GM12875 (cell line): ENCODE results near the gene HRH3.

Experiments
- H3K4me3 ChIP-seq: one replicate; pipeline ENCODE4 v1.5.1; 2011; ENCODE audit warnings: low read depth, low read length, control low read depth
- TF ChIP-seq, protein P1 (sequence below): IDR thresholded peaks from 2 replicates; pipeline ENCODE4 v1.5.1; 2011; ENCODE audit warnings: low read depth, mild to moderate bottlenecking, control low read depth, inconsistent platforms, low read length, moderate library complexity, borderline replicate concordance; ENCODE audit not compliant: insufficient read depth

HRH3 gene

GRCh38 chr20:62253398-62253797, 33.3 kb upstream of the HRH3 start:
- no peak overlapping the region for H3K4me3 ChIP-seq
- TF ChIP-seq, protein P1, sequence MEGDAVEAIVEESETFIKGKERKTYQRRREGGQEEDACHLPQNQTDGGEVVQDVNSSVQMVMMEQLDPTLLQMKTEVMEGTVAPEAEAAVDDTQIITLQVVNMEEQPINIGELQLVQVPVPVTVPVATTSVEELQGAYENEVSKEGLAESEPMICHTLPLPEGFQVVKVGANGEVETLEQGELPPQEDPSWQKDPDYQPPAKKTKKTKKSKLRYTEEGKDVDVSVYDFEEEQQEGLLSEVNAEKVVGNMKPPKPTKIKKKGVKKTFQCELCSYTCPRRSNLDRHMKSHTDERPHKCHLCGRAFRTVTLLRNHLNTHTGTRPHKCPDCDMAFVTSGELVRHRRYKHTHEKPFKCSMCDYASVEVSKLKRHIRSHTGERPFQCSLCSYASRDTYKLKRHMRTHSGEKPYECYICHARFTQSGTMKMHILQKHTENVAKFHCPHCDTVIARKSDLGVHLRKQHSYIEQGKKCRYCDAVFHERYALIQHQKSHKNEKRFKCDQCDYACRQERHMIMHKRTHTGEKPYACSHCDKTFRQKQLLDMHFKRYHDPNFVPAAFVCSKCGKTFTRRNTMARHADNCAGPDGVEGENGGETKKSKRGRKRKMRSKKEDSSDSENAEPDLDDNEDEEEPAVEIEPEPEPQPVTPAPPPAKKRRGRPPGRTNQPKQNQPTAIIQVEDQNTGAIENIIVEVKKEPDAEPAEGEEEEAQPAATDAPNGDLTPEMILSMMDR, result no peak

DNA sequence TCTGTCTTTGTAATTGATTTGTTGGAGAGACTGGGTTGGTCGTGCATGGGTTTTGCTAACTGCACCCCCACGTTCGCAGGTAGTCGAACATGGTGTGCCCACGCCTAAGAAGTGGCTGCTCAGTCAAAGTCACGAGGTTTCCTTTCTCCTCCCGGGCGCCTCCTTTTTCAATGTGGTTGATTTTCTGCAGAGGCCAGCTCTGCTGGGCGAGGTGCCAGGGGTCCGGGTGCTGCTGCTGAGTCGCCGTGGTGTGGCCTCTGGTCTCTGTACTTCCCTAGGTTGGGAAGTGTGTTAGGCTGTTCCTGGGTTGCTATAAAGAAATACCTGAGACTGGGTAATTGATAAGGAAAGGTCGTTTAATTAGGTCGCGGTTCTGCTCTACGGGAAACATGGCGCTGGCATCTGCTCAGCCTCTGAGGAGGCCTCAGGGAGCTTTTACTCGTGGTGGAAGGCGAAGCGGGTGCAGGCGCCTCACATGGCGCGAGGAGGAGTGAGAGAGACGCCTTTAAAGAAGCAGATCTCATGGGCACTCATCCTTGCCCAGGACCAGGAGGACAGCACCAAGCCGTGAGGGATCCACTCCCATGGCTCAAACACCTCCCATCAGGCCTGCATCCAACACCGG, 32.4 kb upstream of the HRH3 start:
- TF ChIP-seq, protein P1, result no peak
- no peak overlapping the region for H3K4me3 ChIP-seq

GRCh38 chr20:62248890-62249560, 28.9 kb upstream of the HRH3 start:
- TF ChIP-seq, protein P1, result no peak

DNA sequence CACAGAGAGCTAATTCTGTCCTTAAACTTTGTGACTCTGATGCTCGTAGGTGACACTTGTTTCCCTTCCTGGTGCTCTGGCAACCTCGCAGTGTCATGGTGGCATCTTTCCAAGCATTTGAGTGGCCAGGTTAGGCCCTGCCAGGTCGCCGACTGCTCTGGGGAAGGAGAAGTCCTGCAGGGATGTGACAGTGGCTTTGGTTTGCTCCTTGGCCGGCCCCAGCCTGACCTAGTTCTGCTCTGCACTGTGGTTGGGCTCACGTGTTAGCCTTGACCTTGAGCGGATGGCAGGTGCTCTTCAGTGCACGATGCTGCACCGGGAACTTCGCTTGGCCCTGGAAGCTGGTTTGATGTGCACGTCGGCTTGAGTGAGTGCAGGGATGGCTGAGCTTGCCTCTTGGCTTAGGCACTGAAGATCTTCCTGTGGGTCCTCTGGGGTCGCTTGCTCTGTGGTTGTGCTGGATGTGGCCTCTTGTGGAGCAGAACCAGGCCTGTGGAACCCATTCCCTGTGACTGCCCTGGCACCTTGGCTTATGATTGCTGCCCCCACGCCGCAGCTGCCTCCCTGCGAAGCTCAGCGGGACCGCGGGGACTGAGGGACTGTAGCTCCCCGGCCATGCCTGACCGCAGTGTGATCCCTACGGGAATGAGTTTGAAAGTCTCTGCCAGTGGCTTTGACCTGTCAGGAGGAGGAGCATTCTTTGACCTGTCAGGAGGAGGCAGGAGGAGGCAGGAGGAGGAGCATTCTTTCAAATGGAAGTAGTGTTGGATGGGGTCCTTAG, 27.0 kb upstream of the HRH3 start:
- TF ChIP-seq, protein P1, result no peak
- no peak overlapping the region for H3K4me3 ChIP-seq

More at GRCh38 chr20:62248890-62249560, 28.9 kb upstream of the HRH3 start:
- H3K4me3 ChIP-seq, result no peak overlapping the region

DNA sequence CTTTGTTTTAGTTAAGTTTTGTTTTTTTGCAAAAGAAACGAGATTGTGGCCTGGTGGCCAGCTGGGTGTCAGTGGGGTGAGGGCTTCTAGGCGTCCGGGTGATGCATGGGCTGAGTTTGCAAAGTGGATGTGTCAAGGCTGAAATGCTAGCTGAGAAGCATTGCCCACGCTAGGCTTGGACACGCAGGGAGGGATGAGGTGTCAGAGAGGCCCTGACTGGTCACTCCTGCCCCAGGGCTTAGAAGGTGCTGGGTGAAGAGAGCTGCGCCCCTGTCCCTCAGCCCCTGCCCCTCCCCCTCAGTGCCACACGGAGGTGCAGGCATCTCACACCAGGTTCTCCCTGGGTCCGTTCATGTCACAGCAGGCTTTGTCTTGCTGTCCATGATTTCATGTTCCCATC, 26.4 kb upstream of the HRH3 start:
- H3K4me3 ChIP-seq, result no peak overlapping the region
- TF ChIP-seq, protein P1, result no peak

GRCh38 chr20:62245911-62246280, 25.8 kb upstream of the HRH3 start:
- TF ChIP-seq, protein P1, result no peak
- H3K4me3 ChIP-seq, result no peak overlapping the region

- TF ChIP-seq, protein P1, result no peak
- H3K4me3 ChIP-seq, result no peak overlapping the region
Measured at GRCh38 chr20:62244644-62245108, 24.6 kb upstream of the HRH3 start.
